HepG2 (cell line): ENCODE data around the gene TOPBP1. TPM values are rescaled to one million over a fixed set of nuclear protein-coding genes. Genes with fewer than 3 reads are reported as not detected.

Source experiments
- ATRX ChIP-seq: sonication (generic); formaldehyde crosslinking; IDR thresholded peaks from 2 replicates; pipeline ENCODE4 v1.4.0; 2020; ENCODE audit warnings: missing genetic modification reagents, borderline replicate concordance
- BCL6 ChIP-seq: IDR thresholded peaks from 2 replicates; pipeline ENCODE4 v1.6.1; 2016; ENCODE audit warnings: missing genetic modification reagents, missing compliant biosample characterization
- ELF3 ChIP-seq: IDR thresholded peaks from 2 replicates; pipeline ENCODE4 v1.6.1; 2016; ENCODE audit warnings: missing genetic modification reagents, missing compliant biosample characterization
- FLYWCH1 ChIP-seq: sonication (generic); formaldehyde crosslinking; IDR thresholded peaks from 2 replicates; pipeline ENCODE4 v1.8.1; 2023; ENCODE audit warnings: mild to moderate bottlenecking, missing genetic modification reagents
- MED8 ChIP-seq: sonication (generic); formaldehyde crosslinking; IDR thresholded peaks from 2 replicates; pipeline ENCODE4 v1.8.1; 2023; ENCODE audit warnings: mild to moderate bottlenecking, missing genetic modification reagents; ENCODE audit not compliant: insufficient replicate concordance
- MLLT10 ChIP-seq: sonication (generic); formaldehyde crosslinking; IDR thresholded peaks from 2 replicates; pipeline ENCODE4 v1.4.0; 2020; ENCODE audit warnings: missing genetic modification reagents
- MTF1 ChIP-seq: sonication (generic); formaldehyde crosslinking; IDR thresholded peaks from 2 replicates; pipeline ENCODE4 v1.5.0; 2020; ENCODE audit warnings: missing genetic modification reagents
- PRMT3 ChIP-seq: sonication (generic); formaldehyde crosslinking; IDR thresholded peaks from 2 replicates; pipeline ENCODE4 v1.8.1; 2022; ENCODE audit warnings: low read depth, mild to moderate bottlenecking, moderate library complexity, missing genetic modification reagents, borderline replicate concordance
- PRPF4 ChIP-seq: fragments of 200-400 bp; formaldehyde crosslinking; IDR thresholded peaks from 2 replicates; pipeline ENCODE4 v1.6.1; 2016; ENCODE audit warnings: low read length, low read depth; ENCODE audit not compliant: poor library complexity, severe bottlenecking
- SOX6 ChIP-seq, 2 experiments: fragments of 450-650 bp in 1 of 2; sonication (generic) in 1 of 2; formaldehyde crosslinking in 1 of 2; IDR thresholded peaks; 2 replicates each; pipeline versions ENCODE4 v1.4.0 to v1.6.1; 2017 to 2020; ENCODE audit warnings: antibody characterized with exemption in 1 of 2, mild to moderate bottlenecking in 1 of 2, missing genetic modification reagents in 1 of 2
- TSC22D2 ChIP-seq: sonication (generic); formaldehyde crosslinking; IDR thresholded peaks from 2 replicates; pipeline ENCODE4 v1.5.1; 2020; ENCODE audit warnings: missing genetic modification reagents, mild to moderate bottlenecking, borderline replicate concordance
- ZNF614 ChIP-seq: IDR thresholded peaks from 2 replicates; pipeline ENCODE4 v1.6.1; 2018; ENCODE audit warnings: missing biosample characterization, missing genetic modification reagents, inconsistent platforms, borderline replicate concordance
- ZNF841 ChIP-seq: sonication (generic); formaldehyde crosslinking; IDR thresholded peaks from 2 replicates; pipeline ENCODE4 v1.8.1; 2023; ENCODE audit warnings: missing genetic modification reagents, borderline replicate concordance
- polyA plus RNA-seq, 8 experiments: library from polyadenylated mRNA; depleted of rRNA in 3 of 8; stranded (reverse) in 7 of 8; unstranded in 1 of 8; fragments of >200 nt; fragmentation: Illumina TruSeq in 4 of 8; extraction: Trizol in 4 of 8; gene quantifications; 2 replicates each; pipeline versions ENCODE4 v1.2.1 to v1.2.3, GENCODE V29; 2011 to 2016; ENCODE audit warnings: low read depth in 4 of 8, missing spikeins in 1 of 8, mixed read lengths in 1 of 8; ENCODE audit not compliant: insufficient read depth in 1 of 8
- total RNA-seq, 5 experiments: library from RNA; depleted of rRNA; stranded (reverse); fragments of >200 nt; fragmentation: Illumina TruSeq; extraction: Trizol; gene quantifications; 2 replicates each; pipeline ENCODE4 v1.2.3, GENCODE V29; 2016; ENCODE audit warnings: low read depth in 1 of 5
- TF ChIP-seq, protein P1 (sequence below): IDR thresholded peaks from 2 replicates; pipeline ENCODE4 v1.6.1; 2016; ENCODE audit warnings: low read depth, control low read depth
- TF ChIP-seq, protein P2 (sequence below): sonication (generic); formaldehyde crosslinking; IDR thresholded peaks from 2 replicates; pipeline ENCODE4 v1.5.0; 2020; ENCODE audit warnings: mild to moderate bottlenecking, missing genetic modification reagents, borderline replicate concordance
- TF ChIP-seq, protein P3 (sequence below): sonication (generic); formaldehyde crosslinking; IDR thresholded peaks from 2 replicates; pipeline ENCODE4 v1.4.0; 2020; ENCODE audit warnings: missing genetic modification reagents
- TF ChIP-seq, protein P4 (sequence below): sonication (generic); formaldehyde crosslinking; IDR thresholded peaks from 2 replicates; pipeline ENCODE4 v1.4.0; 2020; ENCODE audit warnings: missing genetic modification reagents
- TF ChIP-seq, protein P5 (sequence below): IDR thresholded peaks from 2 replicates; pipeline ENCODE4 v1.6.1; 2012; ENCODE audit warnings: inconsistent platforms
- TF ChIP-seq, protein P6 (sequence below): sonication (generic); formaldehyde crosslinking; IDR thresholded peaks from 2 replicates; pipeline ENCODE4 v1.9.0; 2021; ENCODE audit warnings: missing genetic modification reagents, mild to moderate bottlenecking, borderline replicate concordance

TOPBP1 gene
- total and polyA plus RNA-seq, 2 of the 13 experiments (the other 11 are each of a cell fraction or from before 2014, with no cell fraction given), result 24.3 to 42.9 TPM

DNA sequence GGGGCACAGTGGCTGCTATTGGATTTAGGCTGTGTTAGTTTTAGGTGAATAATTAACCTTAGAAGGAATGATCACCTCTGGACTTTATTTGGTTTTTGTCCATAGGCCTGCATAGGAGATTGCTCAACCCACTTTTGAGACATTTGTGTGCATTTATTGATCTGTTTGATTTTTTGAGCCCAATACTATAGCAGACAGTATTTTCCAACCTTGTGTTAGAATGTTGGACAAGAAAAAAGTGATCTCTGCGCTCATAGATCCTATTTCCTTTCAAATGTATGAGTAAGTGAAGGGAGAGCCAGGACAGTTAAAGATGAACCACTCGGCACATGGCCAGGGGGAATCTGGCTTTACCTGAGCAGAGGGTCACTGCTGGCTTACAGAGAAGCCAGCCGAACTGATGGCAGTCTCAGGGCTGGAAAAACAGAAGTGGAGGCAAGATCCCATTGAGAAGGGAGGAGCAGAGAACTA, 8.8 kb upstream of the TOPBP1 start (continued):
- TF ChIP-seq, protein P1, sequence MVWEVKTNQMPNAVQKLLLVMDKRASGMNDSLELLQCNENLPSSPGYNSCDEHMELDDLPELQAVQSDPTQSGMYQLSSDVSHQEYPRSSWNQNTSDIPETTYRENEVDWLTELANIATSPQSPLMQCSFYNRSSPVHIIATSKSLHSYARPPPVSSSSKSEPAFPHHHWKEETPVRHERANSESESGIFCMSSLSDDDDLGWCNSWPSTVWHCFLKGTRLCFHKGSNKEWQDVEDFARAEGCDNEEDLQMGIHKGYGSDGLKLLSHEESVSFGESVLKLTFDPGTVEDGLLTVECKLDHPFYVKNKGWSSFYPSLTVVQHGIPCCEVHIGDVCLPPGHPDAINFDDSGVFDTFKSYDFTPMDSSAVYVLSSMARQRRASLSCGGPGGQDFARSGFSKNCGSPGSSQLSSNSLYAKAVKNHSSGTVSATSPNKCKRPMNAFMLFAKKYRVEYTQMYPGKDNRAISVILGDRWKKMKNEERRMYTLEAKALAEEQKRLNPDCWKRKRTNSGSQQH (CRISPR knock-in tag), result no peak
- TF ChIP-seq PRPF4, result no peak
- TF ChIP-seq, protein P2, sequence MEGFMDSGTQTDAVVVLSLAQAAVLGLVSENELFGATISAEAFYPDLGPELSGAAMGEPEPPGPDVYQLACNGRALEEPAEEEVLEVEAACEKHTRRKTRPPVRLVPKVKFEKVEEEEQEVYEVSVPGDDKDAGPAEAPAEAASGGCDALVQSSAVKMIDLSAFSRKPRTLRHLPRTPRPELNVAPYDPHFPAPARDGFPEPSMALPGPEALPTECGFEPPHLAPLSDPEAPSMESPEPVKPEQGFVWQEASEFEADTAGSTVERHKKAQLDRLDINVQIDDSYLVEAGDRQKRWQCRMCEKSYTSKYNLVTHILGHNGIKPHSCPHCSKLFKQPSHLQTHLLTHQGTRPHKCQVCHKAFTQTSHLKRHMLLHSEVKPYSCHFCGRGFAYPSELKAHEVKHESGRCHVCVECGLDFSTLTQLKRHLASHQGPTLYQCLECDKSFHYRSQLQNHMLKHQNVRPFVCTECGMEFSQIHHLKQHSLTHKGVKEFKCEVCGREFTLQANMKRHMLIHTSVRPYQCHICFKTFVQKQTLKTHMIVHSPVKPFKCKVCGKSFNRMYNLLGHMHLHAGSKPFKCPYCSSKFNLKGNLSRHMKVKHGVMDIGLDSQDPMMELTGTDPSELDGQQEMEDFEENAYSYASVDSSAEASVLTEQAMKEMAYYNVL (CRISPR knock-in tag), result peak; percentile 89
- TF ChIP-seq ELF3 (CRISPR knock-in tag), result peak; percentile 60; the same call in 1 of the 2 replicates
- TF ChIP-seq, protein P3, sequence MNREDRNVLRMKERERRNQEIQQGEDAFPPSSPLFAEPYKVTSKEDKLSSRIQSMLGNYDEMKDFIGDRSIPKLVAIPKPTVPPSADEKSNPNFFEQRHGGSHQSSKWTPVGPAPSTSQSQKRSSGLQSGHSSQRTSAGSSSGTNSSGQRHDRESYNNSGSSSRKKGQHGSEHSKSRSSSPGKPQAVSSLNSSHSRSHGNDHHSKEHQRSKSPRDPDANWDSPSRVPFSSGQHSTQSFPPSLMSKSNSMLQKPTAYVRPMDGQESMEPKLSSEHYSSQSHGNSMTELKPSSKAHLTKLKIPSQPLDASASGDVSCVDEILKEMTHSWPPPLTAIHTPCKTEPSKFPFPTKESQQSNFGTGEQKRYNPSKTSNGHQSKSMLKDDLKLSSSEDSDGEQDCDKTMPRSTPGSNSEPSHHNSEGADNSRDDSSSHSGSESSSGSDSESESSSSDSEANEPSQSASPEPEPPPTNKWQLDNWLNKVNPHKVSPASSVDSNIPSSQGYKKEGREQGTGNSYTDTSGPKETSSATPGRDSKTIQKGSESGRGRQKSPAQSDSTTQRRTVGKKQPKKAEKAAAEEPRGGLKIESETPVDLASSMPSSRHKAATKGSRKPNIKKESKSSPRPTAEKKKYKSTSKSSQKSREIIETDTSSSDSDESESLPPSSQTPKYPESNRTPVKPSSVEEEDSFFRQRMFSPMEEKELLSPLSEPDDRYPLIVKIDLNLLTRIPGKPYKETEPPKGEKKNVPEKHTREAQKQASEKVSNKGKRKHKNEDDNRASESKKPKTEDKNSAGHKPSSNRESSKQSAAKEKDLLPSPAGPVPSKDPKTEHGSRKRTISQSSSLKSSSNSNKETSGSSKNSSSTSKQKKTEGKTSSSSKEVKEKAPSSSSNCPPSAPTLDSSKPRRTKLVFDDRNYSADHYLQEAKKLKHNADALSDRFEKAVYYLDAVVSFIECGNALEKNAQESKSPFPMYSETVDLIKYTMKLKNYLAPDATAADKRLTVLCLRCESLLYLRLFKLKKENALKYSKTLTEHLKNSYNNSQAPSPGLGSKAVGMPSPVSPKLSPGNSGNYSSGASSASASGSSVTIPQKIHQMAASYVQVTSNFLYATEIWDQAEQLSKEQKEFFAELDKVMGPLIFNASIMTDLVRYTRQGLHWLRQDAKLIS (CRISPR knock-in tag), result no peak; the same call in 1 of the 2 replicates
- TF ChIP-seq, protein P4, sequence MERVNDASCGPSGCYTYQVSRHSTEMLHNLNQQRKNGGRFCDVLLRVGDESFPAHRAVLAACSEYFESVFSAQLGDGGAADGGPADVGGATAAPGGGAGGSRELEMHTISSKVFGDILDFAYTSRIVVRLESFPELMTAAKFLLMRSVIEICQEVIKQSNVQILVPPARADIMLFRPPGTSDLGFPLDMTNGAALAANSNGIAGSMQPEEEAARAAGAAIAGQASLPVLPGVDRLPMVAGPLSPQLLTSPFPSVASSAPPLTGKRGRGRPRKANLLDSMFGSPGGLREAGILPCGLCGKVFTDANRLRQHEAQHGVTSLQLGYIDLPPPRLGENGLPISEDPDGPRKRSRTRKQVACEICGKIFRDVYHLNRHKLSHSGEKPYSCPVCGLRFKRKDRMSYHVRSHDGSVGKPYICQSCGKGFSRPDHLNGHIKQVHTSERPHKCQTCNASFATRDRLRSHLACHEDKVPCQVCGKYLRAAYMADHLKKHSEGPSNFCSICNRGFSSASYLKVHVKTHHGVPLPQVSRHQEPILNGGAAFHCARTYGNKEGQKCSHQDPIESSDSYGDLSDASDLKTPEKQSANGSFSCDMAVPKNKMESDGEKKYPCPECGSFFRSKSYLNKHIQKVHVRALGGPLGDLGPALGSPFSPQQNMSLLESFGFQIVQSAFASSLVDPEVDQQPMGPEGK (CRISPR knock-in tag), result peak; percentile 65; the same call in 1 of the 2 replicates
- no peak for TF ChIP-seq SOX6 (IDR thresholded peaks at IDR 0.05)
- TF ChIP-seq SOX6 (CRISPR knock-in tag; IDR thresholded peaks at IDR 0.05), result peak; percentile 97
- TF ChIP-seq ZNF841, result no peak
- peak; percentile 96 for TF ChIP-seq BCL6 (CRISPR knock-in tag)
- no peak; the same call in 1 of the 2 replicates for TF ChIP-seq MTF1 (CRISPR knock-in tag)
- TF ChIP-seq, protein P5, sequence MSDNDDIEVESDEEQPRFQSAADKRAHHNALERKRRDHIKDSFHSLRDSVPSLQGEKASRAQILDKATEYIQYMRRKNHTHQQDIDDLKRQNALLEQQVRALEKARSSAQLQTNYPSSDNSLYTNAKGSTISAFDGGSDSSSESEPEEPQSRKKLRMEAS, result peak; percentile 69; the same call in 1 of the 2 replicates
- TF ChIP-seq ZNF614 (CRISPR knock-in tag), result peak; percentile 56; the same call in 1 of the 2 replicates
- TF ChIP-seq, protein P6, sequence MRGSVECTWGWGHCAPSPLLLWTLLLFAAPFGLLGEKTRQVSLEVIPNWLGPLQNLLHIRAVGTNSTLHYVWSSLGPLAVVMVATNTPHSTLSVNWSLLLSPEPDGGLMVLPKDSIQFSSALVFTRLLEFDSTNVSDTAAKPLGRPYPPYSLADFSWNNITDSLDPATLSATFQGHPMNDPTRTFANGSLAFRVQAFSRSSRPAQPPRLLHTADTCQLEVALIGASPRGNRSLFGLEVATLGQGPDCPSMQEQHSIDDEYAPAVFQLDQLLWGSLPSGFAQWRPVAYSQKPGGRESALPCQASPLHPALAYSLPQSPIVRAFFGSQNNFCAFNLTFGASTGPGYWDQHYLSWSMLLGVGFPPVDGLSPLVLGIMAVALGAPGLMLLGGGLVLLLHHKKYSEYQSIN, result no peak
- no peak for TF ChIP-seq PRMT3
- TF ChIP-seq ATRX, result no peak
- no peak for TF ChIP-seq MLLT10
- TF ChIP-seq FLYWCH1 (CRISPR knock-in tag), result no peak
- TF ChIP-seq MED8 (CRISPR knock-in tag), result peak; percentile 91
- no peak for TF ChIP-seq TSC22D2 (CRISPR knock-in tag)
